K562 (cell line): ENCODE data around the gene ZNHIT1. TPM values are rescaled to one million over a fixed set of nuclear protein-coding genes. Genes with fewer than 3 reads are reported as not detected.

ENCODE experiments used
- CBFA2T2 ChIP-seq: fragments of 450-650 bp; conservative IDR thresholded peaks from 2 replicates; pipeline ENCODE4 v1.6.1; 2017; ENCODE audit warnings: mild to moderate bottlenecking
- CEBPG ChIP-seq, 3 experiments: fragments of 200-800 bp in 1 of 3; sonication (Bioruptor generic) in 1 of 3; sonication (generic) in 1 of 3; formaldehyde crosslinking in 1 of 3; IDR thresholded peaks in 2 of 3; conservative IDR thresholded peaks in 1 of 3; 2 replicates each; pipeline versions ENCODE4 v1.6.1 to v1.8.0; 2016 to 2022; ENCODE audit warnings: missing compliant biosample characterization in 2 of 3, missing genetic modification characterization in 2 of 3, mild to moderate bottlenecking in 1 of 3, missing genetic modification reagents in 1 of 3
- EGR1 ChIP-seq: fragments of 450-650 bp; conservative IDR thresholded peaks from 2 replicates; pipeline ENCODE4 v1.6.1; 2017; ENCODE audit warnings: mild to moderate bottlenecking
- MAZ ChIP-seq, 2 experiments: fragments of 450-650 bp in 1 of 2; sonication (generic) in 1 of 2; formaldehyde crosslinking; IDR thresholded peaks in 1 of 2; conservative IDR thresholded peaks in 1 of 2; 2 replicates each; pipeline versions ENCODE4 v1.4.0 to v1.5.0; 2020; ENCODE audit warnings: mild to moderate bottlenecking in 1 of 2, missing genetic modification reagents in 1 of 2
- RBBP5 ChIP-seq: fragments of 200-600 bp; sonication (generic); IDR thresholded peaks from 2 replicates; pipeline ENCODE4 v1.6.1; 2012; ENCODE audit warnings: borderline replicate concordance, mild to moderate bottlenecking, low read length, control low read depth, inconsistent platforms; ENCODE audit not compliant: insufficient read depth, poor library complexity, severe bottlenecking
- TEAD2 ChIP-seq: fragments of 450-650 bp; IDR thresholded peaks from 2 replicates; pipeline ENCODE4 v1.6.1; 2016; ENCODE audit warnings: missing genetic modification characterization, control low read depth, missing compliant biosample characterization
- ZKSCAN1 ChIP-seq: fragments of 150-350 bp; IDR thresholded peaks from 2 replicates; pipeline ENCODE4 v1.6.1; 2016; ENCODE audit warnings: low read depth, low read length
- ZNF184 ChIP-seq: sonication (generic); formaldehyde crosslinking; IDR thresholded peaks from 2 replicates; pipeline ENCODE4 v1.5.0; 2020; ENCODE audit warnings: missing genetic modification reagents
- ZNF76 ChIP-seq: fragments of 250-450 bp; sonication (Bioruptor Pico); IDR thresholded peaks from 2 replicates; pipeline ENCODE4 v1.4.0; 2020; ENCODE audit warnings: mild to moderate bottlenecking, moderate library complexity, borderline replicate concordance
- polyA plus RNA-seq, 8 experiments: library from polyadenylated mRNA; depleted of rRNA in 4 of 8; stranded (reverse) in 5 of 8; unstranded in 3 of 8; fragments of >200 nt; fragmentation: Nextera tagmentation in 2 of 8; fragmentation: Illumina TruSeq in 1 of 8; extraction: Ambion mirVana in 2 of 8; extraction: Trizol in 1 of 8; gene quantifications; 2 replicates each; pipeline versions ENCODE4 v1.2.1 to v1.2.3, GENCODE V29; 2011 to 2014; ENCODE audit warnings: inconsistent platforms in 1 of 8, missing spikeins in 1 of 8
- total RNA-seq, 7 experiments: library from RNA; depleted of rRNA in 6 of 7; stranded (reverse); fragments of >200 nt in 6 of 7; fragmentation: Illumina TruSeq in 2 of 7; extraction: Trizol in 2 of 7; gene quantifications; 2 replicates each; pipeline versions ENCODE4 v1.2.1 to v1.2.3, GENCODE V29; 2011 to 2021; ENCODE audit warnings: low replicate concordance in 1 of 7
- TF ChIP-seq, protein P1 (sequence below): fragments of 450-650 bp; formaldehyde crosslinking; IDR thresholded peaks from 2 replicates; pipeline ENCODE4 v1.4.0; 2022; ENCODE audit warnings: missing genetic modification characterization

ZNHIT1 gene
- total and polyA plus RNA-seq, 9 of the 15 experiments (the other 6 are each of a cell fraction or from before 2014, with no cell fraction given), result 6.4 to 162 (median 70.1) TPM

GRCh38 chr7:101243646-101244374 lies 25.8 kb downstream of the ZNHIT1 start (continued):
- 0 out of 2 replicates have a peak, but pooled peaks have one; percentile 27 for TF ChIP-seq TEAD2
- TF ChIP-seq ZNF184 (CRISPR knock-in tag), result no peak
- peak; percentile 27; the same call in 1 of the 2 replicates for TF ChIP-seq CBFA2T2
- TF ChIP-seq MAZ (CRISPR knock-in tag; conservative IDR thresholded peaks at IDR 0.05 in 1 of 2, IDR thresholded peaks at IDR 0.05 in 1 of 2), result peak in 1 of 2 experiments; percentile 78; a peak in 2 of 4 replicates
- TF ChIP-seq ZNF76, result 0 out of 2 replicates have a peak, but pooled peaks have one; percentile 32
- 0 out of 2 replicates have a peak, but pooled peaks have one; percentile 17 for TF ChIP-seq ZKSCAN1
- TF ChIP-seq EGR1, result peak; percentile 17; the same call in 1 of the 2 replicates
- TF ChIP-seq CEBPG (CRISPR knock-in tag; IDR thresholded peaks at IDR 0.05), result no peak
- 0 out of 4 replicates have a peak, but pooled peaks of 1 of the 2 experiments have one; percentile 9 for TF ChIP-seq CEBPG (tag; conservative IDR thresholded peaks at IDR 0.05 in 1 of 2, IDR thresholded peaks at IDR 0.05 in 1 of 2)
- peak; percentile 6 for TF ChIP-seq RBBP5
- TF ChIP-seq, protein P1, sequence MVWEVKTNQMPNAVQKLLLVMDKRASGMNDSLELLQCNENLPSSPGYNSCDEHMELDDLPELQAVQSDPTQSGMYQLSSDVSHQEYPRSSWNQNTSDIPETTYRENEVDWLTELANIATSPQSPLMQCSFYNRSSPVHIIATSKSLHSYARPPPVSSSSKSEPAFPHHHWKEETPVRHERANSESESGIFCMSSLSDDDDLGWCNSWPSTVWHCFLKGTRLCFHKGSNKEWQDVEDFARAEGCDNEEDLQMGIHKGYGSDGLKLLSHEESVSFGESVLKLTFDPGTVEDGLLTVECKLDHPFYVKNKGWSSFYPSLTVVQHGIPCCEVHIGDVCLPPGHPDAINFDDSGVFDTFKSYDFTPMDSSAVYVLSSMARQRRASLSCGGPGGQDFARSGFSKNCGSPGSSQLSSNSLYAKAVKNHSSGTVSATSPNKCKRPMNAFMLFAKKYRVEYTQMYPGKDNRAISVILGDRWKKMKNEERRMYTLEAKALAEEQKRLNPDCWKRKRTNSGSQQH (CRISPR knock-in tag), result no peak
